Astrocyte (in vitro differentiated cells and primary cell): ENCODE results near the gene SMC1A. TPM values are rescaled to one million over a fixed set of nuclear protein-coding genes. Genes with fewer than 3 reads are reported as not detected.

ENCODE experiments used
- DNase-seq: peaks from one replicate; pipeline ENCODE4 v3.0.0-alpha.2; 2010; ENCODE audit warnings: low read depth
- FAIRE-seq: peaks from 2 replicates; lab custom pipeline; 2011; peaks lifted over from hg19 to GRCh38; lab: Jason Lieb, UNC
- H2AFZ ChIP-seq: 2 replicates; pipeline ENCODE4 v1.6.0; 2012; ENCODE audit warnings: low read depth, low read length, inconsistent platforms
- H3K27ac ChIP-seq: 2 replicates; pipeline ENCODE4 v1.5.1; 2011; ENCODE audit warnings: low read depth, low read length, inconsistent platforms
- H3K27me3 ChIP-seq: 2 replicates; pipeline ENCODE4 v1.6.0; 2011; ENCODE audit warnings: low read length, inconsistent platforms; ENCODE audit not compliant: insufficient read depth
- H3K36me3 ChIP-seq: 2 replicates; pipeline ENCODE4 v1.5.1; 2011; ENCODE audit warnings: low read length, inconsistent platforms; ENCODE audit not compliant: insufficient read depth
- H3K4me1 ChIP-seq: 2 replicates; pipeline ENCODE4 v1.5.1; 2011; ENCODE audit warnings: low read length, inconsistent platforms; ENCODE audit not compliant: insufficient read depth
- H3K4me2 ChIP-seq: 2 replicates; pipeline ENCODE4 v1.6.0; 2012; ENCODE audit warnings: low read length, inconsistent platforms
- H3K4me3 ChIP-seq: 2 replicates; pipeline ENCODE4 v1.5.1; 2011; ENCODE audit warnings: low read depth, mild to moderate bottlenecking, low read length, inconsistent platforms; ENCODE audit not compliant: insufficient read depth
- H3K79me2 ChIP-seq: 2 replicates; pipeline ENCODE4 v1.6.0; 2012; ENCODE audit warnings: mild to moderate bottlenecking, low read length, inconsistent platforms; ENCODE audit not compliant: insufficient read depth
- H3K9ac ChIP-seq: 2 replicates; pipeline ENCODE4 v1.6.0; 2012; ENCODE audit warnings: mild to moderate bottlenecking, low read length, inconsistent platforms
- H3K9me3 ChIP-seq: 2 replicates; pipeline ENCODE4 v1.5.1; 2012; ENCODE audit warnings: low read depth, mild to moderate bottlenecking, low read length, inconsistent platforms; ENCODE audit not compliant: insufficient read depth
- H4K20me1 ChIP-seq: 2 replicates; pipeline ENCODE4 v1.6.0; 2012; ENCODE audit warnings: low read length, inconsistent platforms; ENCODE audit not compliant: insufficient read depth
- H3K27ac Mint-ChIP-seq: one replicate; pipeline ENCODE4 v1.8.0; 2021; ENCODE audit warnings: mild to moderate bottlenecking, mixed read lengths; ENCODE audit not compliant: unreplicated experiment
- H3K27me3 Mint-ChIP-seq: one replicate; pipeline ENCODE4 v1.8.0; 2021; ENCODE audit warnings: low read depth, mixed read lengths; ENCODE audit not compliant: unreplicated experiment
- H3K36me3 Mint-ChIP-seq: one replicate; pipeline ENCODE4 v1.8.0; 2021; ENCODE audit warnings: low read depth, mixed read lengths; ENCODE audit not compliant: unreplicated experiment
- H3K4me1 Mint-ChIP-seq: one replicate; pipeline ENCODE4 v1.8.0; 2021; ENCODE audit warnings: low read depth, mixed read lengths; ENCODE audit not compliant: unreplicated experiment
- H3K4me3 Mint-ChIP-seq: one replicate; pipeline ENCODE4 v1.8.0; 2021; ENCODE audit warnings: mild to moderate bottlenecking, moderate library complexity, mixed read lengths; ENCODE audit not compliant: unreplicated experiment
- H3K9me3 Mint-ChIP-seq: one replicate; pipeline ENCODE4 v1.8.0; 2021; ENCODE audit warnings: mild to moderate bottlenecking, mixed read lengths; ENCODE audit not compliant: unreplicated experiment
- CTCF ChIP-seq: IDR thresholded peaks from 2 replicates; pipeline ENCODE4 v1.5.1; 2011; ENCODE audit warnings: low read depth, mild to moderate bottlenecking, inconsistent platforms, low read length, moderate library complexity; ENCODE audit not compliant: insufficient read depth
- EZH2 ChIP-seq: IDR thresholded peaks from 2 replicates; pipeline ENCODE4 v1.6.1; 2012; ENCODE audit warnings: mild to moderate bottlenecking, low read length, inconsistent platforms; ENCODE audit not compliant: insufficient read depth
- total RNA-seq: library from RNA; stranded (reverse); gene quantifications from 2 replicates; pipeline ENCODE4 v1.2.1, GENCODE V29; 2021

Gene SMC1A
- total RNA-seq, 1 donor from 2014 or later, result 31.9 TPM

- no peak overlapping the region for H3K4me3 Mint-ChIP-seq
- Histone ChIP-seq H2AFZ (no peak overlapping the region), H3K9ac (no peak overlapping the region), H3K4me2 (no peak overlapping the region), H3K27ac (no peak overlapping the region), H3K79me2 (peaks cover 9% of the 10 kb centered on the region), H3K4me1 (peaks cover 17% of the 10 kb centered on the region), H3K9me3 (no peaks in the 10 kb centered on the region), H3K36me3 (no peaks in the 10 kb centered on the region), H4K20me1 (no peaks in the 10 kb centered on the region), H3K27me3 (no peaks in the 10 kb centered on the region), H3K4me3 (no peak overlapping the region)
- no peak overlapping the region for H3K27ac Mint-ChIP-seq
- FAIRE-seq (peak; percentile 92), DNase-seq (no peak)
- H3K36me3 Mint-ChIP-seq, result no peaks in the 10 kb centered on the region
- H3K9me3 Mint-ChIP-seq, result no peaks in the 10 kb centered on the region
- peaks cover 15% of the 10 kb centered on the region for H3K27me3 Mint-ChIP-seq
- no peak for TF ChIP-seq EZH2
- no peak for TF ChIP-seq CTCF
- no peaks in the 10 kb centered on the region for H3K4me1 Mint-ChIP-seq
Measured at GRCh38 chrX:53438174-53438831, 15.8 kb upstream of the SMC1A start.

DNA sequence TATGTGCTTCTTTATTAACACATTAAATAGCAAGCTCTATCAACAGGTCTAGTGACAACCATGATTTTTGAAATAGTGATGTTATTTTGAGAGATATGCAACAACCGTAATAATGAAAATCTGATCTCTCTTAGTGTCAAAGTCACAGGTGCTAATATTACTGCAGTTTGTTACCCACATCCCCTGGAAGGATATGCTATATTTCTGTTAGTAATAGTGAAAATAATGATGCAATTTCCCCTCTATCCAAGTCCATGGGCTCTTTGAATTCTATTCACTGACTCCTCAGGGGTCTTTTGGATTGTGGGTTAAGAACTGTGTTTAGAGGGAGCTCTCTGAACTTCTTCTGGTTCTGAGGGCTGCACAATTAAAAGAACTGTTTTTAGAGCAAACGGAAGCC, 14.8 kb upstream of the SMC1A start:
- no peak overlapping the region for H3K4me2 ChIP-seq
- H2AFZ ChIP-seq, result no peak overlapping the region
- no peaks in the 10 kb centered on the region for H3K27me3 ChIP-seq
- H3K9ac ChIP-seq, result no peak overlapping the region
- H3K9me3 ChIP-seq, result no peaks in the 10 kb centered on the region
- no peak overlapping the region for H3K27ac ChIP-seq
- H3K36me3 ChIP-seq, result no peaks in the 10 kb centered on the region
- H3K27ac Mint-ChIP-seq, result no peak overlapping the region
- no peaks in the 10 kb centered on the region for H4K20me1 ChIP-seq
- FAIRE-seq, result no peak
- H3K4me3 Mint-ChIP-seq, result no peak overlapping the region
- peaks cover 17% of the 10 kb centered on the region for H3K4me1 ChIP-seq
- H3K27me3 Mint-ChIP-seq, result peaks cover 15% of the 10 kb centered on the region
- no peaks in the 10 kb centered on the region for H3K36me3 Mint-ChIP-seq
- DNase-seq, result no peak
- no peaks in the 10 kb centered on the region for H3K4me1 Mint-ChIP-seq
- H3K9me3 Mint-ChIP-seq, result no peaks in the 10 kb centered on the region
- H3K79me2 ChIP-seq, result peaks cover 11% of the 10 kb centered on the region
- no peak overlapping the region for H3K4me3 ChIP-seq
- no peak for TF ChIP-seq EZH2
- TF ChIP-seq CTCF, result no peak

DNA sequence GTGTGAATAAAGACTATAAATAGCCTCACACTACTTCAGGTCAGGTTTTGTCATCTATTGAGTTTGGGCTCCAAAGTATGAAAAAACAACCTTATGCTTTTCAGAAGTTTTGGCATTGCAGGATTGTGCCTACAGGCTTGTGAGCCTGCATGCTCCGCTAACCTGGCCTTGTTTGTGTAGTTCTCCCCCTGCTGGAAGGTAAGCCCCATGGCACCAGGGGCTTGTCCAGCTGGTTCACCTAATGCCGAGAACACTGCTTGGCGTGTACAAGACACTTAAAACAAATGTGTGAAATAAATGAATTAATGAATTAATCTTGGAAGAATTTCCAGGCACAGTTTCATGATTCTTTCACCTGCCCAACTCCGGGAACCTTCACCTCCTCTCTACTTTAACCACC, 13.5 kb upstream of the SMC1A start:
- H3K9ac ChIP-seq, result no peak overlapping the region
- H3K4me1 ChIP-seq, result peaks cover 11% of the 10 kb centered on the region
- H3K27me3 Mint-ChIP-seq, result peaks cover 15% of the 10 kb centered on the region
- no peaks in the 10 kb centered on the region for H3K27me3 ChIP-seq
- peaks cover 5% of the 10 kb centered on the region for H3K36me3 Mint-ChIP-seq
- no peaks in the 10 kb centered on the region for H3K9me3 ChIP-seq
- no peaks in the 10 kb centered on the region for H3K4me1 Mint-ChIP-seq
- no peak overlapping the region for H2AFZ ChIP-seq
- H3K9me3 Mint-ChIP-seq, result no peaks in the 10 kb centered on the region
- H4K20me1 ChIP-seq, result no peaks in the 10 kb centered on the region
- H3K36me3 ChIP-seq, result peaks cover 9% of the 10 kb centered on the region
- H3K27ac Mint-ChIP-seq, result no peak overlapping the region
- H3K4me3 ChIP-seq, result no peak overlapping the region
- FAIRE-seq (peak; percentile 100), DNase-seq (peak; percentile 47)
- no peak overlapping the region for H3K4me3 Mint-ChIP-seq
- no peak overlapping the region for H3K4me2 ChIP-seq
- no peak overlapping the region for H3K27ac ChIP-seq
- TF ChIP-seq EZH2 (no peak), CTCF (peak; percentile 65)
- peaks cover 11% of the 10 kb centered on the region for H3K79me2 ChIP-seq
